GM19463 (cell line): ENCODE data around the gene GPATCH8.
"Not testable (repeated sequence)": the region's sequence is repeated elsewhere in the genome, so short reads cannot be mapped to it uniquely, and the experiment has no call there.

Source experiments
- ATAC-seq: cut with Tn5 transposase; IDR thresholded peaks from one replicate; pipeline ENCODE4 v1.9.1; 2021; ENCODE audit warnings: mild to moderate bottlenecking, moderate library complexity; ENCODE audit not compliant: unreplicated experiment

Gene GPATCH8

DNA sequence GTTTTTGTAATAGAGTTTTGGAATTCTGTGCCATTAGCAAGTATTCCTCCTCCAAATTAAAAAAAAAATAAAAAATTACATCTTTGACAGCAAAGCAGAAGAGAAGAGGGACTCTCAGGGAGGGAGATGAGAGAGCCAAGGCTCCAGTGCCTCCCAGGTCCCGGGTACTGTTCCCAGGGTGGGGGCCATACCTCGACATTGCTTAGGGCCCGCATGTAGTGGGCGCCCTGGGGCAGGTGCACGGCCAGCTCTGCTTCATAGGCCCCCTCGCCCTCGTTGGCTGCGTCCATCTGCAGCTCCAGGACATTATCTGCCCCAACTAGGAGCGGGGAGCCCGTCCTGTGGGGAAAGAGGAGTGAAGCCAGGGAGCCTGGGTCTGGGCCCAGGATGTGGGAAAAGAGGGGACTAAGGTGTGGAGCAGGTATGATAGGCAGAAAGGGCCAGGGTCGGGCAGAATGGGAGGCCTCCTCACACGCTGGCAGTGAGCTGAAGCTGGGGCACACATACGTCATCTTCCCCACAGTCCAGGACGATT is 125.0 kb downstream of the GPATCH8 start:
- no peak for ATAC-seq

DNA sequence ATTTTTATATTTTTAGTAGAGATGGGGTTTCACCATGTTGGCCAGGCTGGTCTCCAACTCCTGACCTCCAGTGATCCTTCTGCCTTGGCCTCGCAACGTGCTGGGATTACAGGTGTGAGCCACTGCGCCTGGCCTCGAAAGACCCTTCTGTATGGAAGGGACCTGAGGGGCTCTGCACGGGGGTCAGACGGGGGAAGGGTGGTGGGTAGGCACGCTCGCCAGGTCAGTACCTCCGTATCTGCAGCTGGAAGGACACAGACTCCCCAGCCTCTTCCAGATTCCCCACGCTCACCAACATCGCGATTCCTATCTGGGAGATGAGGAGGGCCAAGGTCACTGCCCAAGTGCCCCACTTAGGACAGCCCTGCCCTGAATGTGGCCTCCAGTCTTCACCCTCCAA is 126.4 kb downstream of the GPATCH8 start:
- no peak for ATAC-seq

- no peak for ATAC-seq
Measured at GRCh38 chr17:44376124-44376523, 127.1 kb downstream of the GPATCH8 start.

- ATAC-seq = no peak
Measured at GRCh38 chr17:44375196-44376017, 127.8 kb downstream of the GPATCH8 start.

DNA sequence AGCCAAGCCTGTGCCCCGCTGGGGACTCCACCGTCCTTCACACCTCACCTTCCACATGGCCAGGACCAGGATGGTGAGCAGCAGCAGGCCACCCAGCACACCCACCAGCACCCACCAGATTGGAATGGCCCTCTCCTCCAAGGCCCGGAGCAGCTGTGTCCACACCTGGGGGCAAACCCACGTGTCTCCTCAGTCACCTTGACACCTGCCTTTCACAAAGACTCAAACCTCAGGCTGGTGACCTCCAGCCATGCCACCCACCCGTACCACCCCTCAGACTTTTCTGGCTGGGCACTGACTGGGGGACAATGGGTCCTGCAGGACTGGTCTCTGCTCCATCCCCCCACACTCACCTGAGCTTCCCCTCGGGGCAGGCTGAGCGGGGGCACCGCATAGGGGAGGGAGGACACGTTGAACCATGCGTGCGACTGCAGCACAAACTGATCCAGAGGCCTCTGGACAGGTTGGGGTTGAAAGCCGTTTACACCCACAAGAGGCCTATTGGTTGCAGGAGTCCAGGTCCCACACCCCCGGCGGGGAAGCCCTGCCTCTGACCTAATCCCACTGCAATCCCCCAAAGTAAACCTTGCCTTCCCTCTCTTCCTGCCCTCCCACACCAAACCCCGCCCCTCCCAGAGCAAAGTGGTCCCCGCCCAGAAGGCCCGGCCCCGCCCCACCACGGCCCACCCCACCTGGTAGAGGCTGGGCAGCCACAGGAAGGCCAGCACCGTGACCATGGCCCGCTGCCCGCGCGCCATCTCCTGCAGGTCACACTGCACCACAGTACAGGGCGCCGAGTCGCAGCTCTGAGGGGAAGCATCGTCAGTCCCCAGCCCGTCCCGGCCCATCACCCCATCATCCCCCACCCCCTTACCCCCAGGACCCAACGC is 128.7 kb downstream of the GPATCH8 start:
- ATAC-seq = no peak

DNA sequence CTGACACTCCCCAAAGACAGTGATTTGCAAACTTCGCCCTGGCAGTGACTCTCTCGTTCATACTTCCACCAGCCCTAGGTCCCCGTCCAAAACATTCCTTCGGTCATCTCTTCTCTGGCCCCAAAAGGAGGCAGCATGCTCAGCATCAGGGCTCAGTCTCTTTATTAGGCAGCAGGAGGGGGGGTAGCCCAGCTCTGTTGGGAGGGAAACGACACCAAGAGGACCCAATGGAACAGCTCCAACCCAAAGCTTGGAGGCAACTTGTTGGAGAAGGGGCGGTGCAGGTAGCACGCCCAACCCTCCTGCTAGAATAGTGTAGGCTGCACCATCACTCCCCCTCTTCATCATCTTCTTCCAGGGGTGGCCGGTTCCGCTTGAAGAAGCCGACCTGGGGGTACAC is 131.2 kb downstream of the GPATCH8 start:
- no peak for ATAC-seq

- not testable (repeated sequence) for ATAC-seq
Measured at GRCh38 chr17:44369414-44370023, 133.7 kb downstream of the GPATCH8 start.

- not testable (repeated sequence) for ATAC-seq
Measured at GRCh38 chr17:44368391-44369243, 134.6 kb downstream of the GPATCH8 start.

DNA sequence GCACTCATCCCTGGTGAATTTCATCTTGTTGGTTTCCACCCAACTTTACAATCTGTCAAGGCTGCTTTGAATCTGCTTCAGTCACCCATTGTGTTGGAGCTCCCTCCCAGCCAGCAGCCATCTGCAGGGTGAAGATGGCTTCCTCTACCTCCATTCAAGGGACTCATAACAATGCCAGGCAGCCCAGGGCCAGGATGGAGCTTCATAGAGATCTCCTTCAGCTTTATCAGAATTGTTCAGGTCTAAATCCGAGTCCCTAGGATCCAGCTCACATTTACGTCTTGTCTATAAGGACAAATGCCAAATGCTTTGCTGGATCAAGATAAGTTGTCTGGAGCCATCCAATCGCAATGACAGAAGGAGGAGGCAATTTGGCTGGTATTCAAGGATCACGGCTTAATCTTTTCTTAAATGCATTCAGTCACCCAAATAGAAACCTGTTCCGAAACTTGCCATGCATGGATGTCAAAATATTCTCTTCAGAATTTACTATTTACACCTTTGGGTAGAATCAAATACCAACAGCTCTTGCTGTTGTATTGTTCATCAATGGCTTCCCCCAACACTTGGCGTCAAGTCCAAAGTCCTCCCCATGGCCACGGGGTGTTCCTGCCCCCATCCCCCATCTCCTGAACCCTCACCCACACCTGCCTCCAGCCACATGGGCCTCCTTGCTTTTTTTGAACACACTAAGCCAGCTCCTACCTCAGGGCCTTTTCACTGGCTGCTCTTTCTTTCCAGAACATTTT is 135.8 kb downstream of the GPATCH8 start:
- ATAC-seq = no peak

DNA sequence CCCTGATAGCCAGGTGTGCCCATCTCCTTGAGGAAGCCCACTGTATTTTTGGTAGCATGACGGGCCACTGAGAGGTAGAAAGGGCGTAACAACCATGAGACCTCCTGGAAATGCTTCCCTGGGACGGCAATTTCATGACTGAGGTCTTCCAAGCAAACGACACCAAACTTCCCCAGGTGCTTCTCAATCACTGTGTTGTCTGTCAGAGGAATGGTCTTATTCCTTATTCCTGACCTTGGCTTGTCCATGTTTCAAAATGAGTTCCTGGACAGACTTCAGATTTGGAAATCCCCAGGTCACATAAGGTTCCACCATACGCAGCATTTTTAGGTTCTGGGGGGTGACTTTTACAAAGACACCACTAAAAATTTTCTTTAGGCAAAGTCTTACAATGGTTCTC is 138.2 kb downstream of the GPATCH8 start:
- not testable (repeated sequence) for ATAC-seq

GRCh38 chr17:44363613-44364159 is 139.5 kb downstream of the GPATCH8 start, which contains the start of gene FAM171A2:
Gene FAM171A2 (minus strand): TSS chr17:44363853. CDS start chr17:44363714, 139 bp downstream.
- ATAC-seq = no peak

DNA sequence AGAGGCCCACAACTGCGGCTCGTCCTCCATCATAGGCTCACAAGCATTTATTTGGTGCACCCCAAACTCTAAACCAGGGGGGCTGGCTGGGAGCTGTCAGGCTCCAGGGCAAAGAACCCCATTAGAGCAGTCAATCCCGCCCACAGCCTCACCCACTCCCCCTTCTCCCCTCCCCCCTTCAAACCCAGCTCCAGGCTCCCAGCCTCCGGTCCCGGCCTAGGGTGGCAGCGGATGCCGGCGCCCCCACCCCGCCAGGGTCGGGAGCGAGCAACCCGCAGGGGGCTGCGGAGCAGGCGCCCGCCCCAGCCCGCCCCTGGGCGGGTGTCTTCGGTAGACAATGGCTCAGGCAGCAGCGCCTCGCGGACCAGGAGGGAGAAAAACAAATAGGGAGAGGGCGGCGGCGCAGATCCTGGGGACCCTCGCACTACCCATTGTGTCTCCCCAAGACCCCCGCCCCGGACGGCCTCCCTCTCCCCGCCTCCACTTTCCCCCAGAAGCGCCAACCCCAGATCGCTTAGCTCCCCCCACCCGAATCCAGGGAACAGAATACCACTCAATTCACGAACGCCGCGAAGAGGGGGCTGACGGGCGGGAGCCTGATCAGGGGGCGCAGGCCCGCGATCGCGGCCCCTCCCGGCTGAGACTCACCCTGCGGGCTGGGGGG is 140.1 kb downstream of the GPATCH8 start:
- ATAC-seq = no peak

DNA sequence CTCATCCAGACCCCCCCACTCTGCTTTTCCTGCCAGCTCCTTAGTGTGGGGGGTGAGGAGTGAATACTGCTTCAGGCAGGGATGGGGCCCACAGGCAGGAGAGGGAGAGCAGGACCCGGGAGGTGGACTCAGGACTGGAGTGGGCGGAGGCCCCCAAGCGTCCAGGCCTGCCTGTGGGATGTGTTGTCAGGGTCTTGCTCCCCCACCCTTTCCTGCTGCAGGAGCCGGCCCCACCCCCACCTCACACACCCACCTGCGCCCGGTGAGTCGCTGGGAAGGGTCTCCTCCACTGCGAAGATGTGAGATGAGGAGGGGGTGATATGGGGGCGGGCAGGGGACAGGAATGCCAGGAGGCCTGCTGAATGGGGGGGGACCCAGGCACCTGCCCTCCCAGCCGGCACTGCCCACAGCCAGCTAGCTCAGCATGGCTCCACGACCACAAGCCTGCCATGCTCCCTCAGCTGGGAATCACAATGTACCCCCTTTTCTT is 140.7 kb downstream of the GPATCH8 start:
- no peak for ATAC-seq

DNA sequence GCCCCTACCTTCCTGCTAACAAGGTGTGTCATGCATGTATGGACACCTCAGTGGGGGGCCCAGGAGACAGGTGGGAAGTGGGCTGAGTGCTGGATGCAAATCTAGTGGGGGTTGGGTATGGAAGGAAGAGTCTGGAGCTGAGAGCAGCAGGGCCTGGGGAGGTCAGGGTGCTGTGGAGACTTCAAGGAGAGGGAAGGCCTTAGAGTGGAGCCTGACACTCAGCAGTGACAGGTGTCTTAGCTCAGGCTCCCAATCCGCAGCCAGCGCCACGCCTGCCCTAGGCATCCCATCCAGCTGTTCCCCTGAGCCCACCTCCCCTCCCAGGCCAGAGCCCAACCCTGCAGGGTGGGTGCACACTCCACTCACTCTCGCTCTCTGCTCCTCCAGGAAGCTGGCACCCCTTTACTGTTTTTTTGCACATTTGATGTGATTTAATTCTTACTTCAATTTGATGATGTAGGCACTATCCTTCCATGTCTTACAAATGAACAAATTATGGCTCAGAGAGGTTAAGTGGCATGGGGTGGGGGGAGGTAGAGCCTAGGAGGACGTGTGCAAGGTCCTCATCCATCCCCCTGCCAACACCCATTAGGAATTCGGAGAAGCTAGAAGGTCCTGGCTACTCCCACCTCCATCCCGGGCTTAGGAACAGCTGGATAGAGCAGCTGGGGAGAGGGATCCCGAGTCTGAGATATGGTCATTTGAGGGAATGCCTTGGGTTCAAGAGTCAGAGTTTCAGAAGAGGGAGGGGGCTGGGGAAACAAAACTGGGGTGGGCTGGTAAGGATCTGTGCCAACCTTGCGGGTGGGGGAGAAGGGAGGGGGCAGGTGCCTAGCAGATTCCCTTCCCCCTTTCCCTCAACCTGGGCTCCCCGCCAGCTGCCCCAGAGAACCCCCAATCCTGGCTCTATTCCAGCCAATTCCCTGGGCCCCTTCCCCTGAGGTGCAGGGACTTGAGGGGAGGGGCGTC is 141.6 kb downstream of the GPATCH8 start:
- ATAC-seq = no peak

GRCh38 chr17:44360826-44361225 is 142.4 kb downstream of the GPATCH8 start:
- no peak for ATAC-seq

DNA sequence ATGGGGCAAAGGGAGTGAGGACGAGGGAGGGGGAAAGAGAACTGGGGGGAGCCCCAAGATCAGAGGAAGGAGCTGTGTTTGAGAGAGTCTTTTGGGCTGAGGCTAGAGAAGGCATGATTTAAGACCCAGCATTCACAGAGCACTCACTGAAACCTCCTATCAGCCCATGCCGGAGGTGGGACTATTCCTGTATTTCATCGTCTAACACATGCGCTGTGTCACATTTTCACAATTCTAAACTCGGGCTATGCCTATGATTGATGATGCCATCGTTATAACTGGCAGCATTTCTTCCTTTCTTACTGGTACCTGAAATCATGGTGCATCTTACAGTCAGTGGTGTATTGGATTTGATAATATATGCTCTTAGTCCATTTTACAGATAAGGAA is 143.1 kb downstream of the GPATCH8 start:
- no peak for ATAC-seq

GRCh38 chr17:44359458-44360143 is 143.6 kb downstream of the GPATCH8 start:
- no peak for ATAC-seq
